Subcutaneous adipose tissue (tissue), 4 donors: ENCODE measurements around the gene PANK2. TPM values are rescaled to one million over a fixed set of nuclear protein-coding genes. Genes with fewer than 3 reads are reported as not detected.

Experiments
- CTCF ChIP-seq: fragments of 450-650 bp; IDR thresholded peaks from one replicate; pipeline ENCODE4 v1.5.1; 2016; ENCODE audit warnings: low read depth, mild to moderate bottlenecking, control low read depth, antibody characterized with exemption, moderate library complexity
- total RNA-seq, 4 donors: library from RNA; depleted of rRNA; stranded (reverse); fragments of >200 nt; gene quantifications; one replicate each; pipeline ENCODE4 v1.1.0, GENCODE V29; 2016

The PANK2 gene
- total RNA-seq, 4 donors from 2014 or later, result 31.3 to 59.5 (median 47.6) TPM

DNA sequence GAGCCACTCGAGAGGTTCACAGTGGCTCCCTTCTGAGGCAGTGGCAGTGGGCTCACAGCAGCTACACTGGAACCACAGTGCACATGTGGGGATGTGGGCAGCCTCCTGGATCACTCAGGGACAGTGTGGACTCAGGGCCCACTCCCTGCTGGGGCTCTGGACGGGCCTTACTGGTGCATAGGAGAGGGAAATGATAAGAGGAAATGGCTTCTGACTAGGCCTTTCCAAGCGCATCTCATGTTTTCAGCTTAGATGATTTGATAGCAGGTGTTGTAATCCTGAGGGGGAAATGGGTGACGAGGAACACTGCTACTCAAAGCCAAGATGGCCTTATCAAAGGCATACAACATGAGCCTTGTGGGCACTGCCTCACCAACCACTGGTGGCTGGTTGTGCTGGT lies 44.0 kb downstream of the PANK2 start:
- TF ChIP-seq CTCF, result no peak

- TF ChIP-seq CTCF, result no peak
These were observed 45.4 kb downstream of the PANK2 start for GRCh38 chr20:3934624-3935023.

DNA sequence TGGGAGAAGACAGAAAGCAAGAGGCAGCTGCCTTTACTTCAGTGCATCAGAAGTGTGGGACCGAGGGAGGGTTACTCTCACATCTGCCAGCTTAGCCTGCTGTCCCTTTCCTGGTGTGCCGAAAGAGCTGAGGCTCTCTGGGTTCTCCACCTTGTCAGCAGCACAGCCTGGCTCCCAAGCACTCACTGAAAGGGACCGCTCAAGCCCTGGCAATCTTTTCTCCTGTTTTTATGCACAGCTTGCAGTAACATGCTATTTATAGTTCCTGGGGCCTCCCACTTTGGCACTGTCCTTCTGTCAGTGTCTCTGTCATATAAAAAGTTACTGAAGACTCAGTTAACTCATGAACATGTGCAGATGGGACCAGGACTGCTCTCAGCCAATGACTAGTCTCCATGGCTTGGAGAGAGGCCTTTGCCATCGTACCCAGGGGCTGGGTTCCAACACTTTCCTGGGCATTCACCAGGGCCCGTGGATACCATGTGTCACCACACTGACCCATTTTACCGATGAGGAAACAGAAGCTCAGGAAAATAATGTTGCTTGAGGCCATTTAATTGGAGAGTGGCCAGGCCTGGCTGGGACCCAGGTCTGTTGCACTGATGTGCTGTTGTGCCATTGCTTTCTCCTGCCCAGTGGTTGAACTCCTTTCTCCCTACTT lies 46.2 kb downstream of the PANK2 start:
- no peak for TF ChIP-seq CTCF

GRCh38 chr20:3935956-3936340 lies 46.8 kb downstream of the PANK2 start:
- TF ChIP-seq CTCF, result no peak

DNA sequence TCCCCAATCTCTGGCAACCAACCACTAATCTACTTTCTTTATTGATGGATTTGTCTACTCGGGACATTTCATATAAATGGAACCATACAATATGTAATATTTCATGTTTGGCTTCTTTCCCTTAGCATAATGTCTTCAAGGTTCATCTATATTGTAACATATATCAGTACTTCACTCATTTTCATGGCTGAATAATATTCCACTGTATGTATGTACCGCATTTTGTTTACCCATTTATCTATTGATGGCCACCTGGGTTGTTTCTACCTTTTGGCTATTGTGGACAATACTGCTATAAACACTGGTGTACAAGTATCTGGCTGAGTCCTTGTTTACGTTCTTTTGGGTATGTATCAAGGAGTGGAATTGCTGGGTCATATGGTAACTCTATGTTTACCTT lies 48.4 kb downstream of the PANK2 start:
- no peak for TF ChIP-seq CTCF

DNA sequence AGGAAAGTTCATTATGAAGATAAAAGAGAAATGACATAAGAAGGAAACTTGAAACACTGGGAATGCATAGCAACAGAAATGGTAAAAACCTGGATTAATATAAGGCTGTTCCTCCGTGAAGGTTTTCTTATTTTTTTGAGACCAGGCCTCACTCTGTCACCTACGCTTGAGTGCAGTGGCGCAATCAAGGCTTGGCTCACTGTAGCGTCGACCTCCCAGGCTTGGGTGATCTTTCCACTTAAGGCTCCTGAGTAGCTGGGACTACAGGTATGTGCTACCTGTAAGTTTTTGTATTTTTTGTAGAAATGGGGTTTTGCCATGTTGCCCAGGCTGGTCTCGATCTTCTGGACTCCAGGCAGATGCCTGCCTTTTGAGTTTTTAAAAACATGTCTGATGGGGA lies 51.7 kb downstream of the PANK2 start:
- TF ChIP-seq CTCF, result no peak

DNA sequence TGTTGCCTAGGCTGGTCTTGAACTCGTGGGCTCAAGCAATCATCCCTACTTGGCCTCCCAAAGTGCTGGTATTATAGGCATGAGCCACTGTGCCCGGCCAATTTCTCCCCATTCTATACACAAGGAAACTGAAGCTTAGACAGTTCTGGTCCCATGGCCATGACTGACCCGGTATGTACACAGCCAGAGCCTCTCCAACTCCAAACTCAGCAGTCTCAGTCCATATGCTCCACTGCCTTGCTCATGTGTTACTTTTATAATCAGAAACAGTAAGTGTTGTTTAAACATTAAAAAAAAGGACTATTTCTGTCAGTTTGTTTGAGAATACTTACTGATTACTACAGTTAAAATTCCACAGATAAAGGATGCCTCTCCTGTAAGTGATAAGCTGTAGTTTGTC lies 75.5 kb downstream of the PANK2 start:
- no peak for TF ChIP-seq CTCF
